Daoy (cell line): ENCODE data around the gene SRPK2. TPM values are rescaled to one million over a fixed set of nuclear protein-coding genes. Genes with fewer than 3 reads are reported as not detected.
"Not testable (repeated sequence)": the region's sequence is repeated elsewhere in the genome, so short reads cannot be mapped to it uniquely, and the experiment has no call there.

ENCODE experiments used
- DNase-seq: peaks from one replicate; pipeline ENCODE4 v3.0.0-alpha.2; 2015; ENCODE audit warnings: low read depth
- total RNA-seq: library from RNA; depleted of rRNA; stranded (reverse); fragments of >200 nt; shearing (Covaris generic); gene quantifications from 2 replicates; pipeline ENCODE4 v1.2.3, GENCODE V29; 2014

SRPK2 gene
- total RNA-seq, 1 experiment from 2014 or later, result 43.6 TPM

DNA sequence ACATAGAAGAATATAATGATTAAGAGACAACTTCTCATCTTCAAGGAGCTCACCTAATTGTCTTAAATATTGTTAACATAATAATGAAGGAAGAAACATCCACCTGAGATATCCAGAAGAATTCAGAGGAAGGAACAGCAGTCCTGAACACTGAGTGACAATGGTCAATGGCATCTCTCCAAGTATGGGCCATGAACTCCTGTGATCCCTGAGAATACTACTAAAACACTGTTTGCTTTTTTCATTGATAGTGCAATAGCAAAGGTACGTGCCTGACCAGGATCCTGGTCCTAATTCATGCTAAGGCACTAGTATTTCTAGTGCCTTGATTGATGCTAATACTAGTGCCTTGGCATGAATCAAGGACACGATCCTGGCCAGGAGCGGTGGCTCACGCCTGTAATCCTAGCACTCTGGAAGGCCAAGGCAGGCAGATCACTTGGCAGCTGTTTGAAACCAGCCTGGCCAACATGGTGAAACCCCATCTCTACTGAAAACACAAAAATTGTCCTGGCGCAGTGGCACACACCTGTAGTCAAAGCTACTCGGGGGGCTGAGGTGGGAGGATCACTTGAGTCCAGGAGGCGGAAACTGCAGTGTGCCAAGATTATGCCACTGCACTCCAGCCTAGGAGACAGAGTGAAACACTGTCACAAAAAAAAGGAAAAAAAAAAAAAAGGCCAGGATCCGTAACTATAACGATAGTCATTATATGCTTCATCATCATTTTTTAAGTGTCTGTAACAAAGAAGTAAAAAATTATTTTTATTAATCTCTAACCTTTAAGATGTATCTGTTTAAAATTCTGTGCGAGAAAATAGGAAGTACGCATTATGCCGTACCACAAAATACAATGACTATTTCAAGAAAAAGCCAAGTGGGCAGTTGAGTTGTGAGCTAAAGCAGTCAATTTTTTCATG is 49.1 kb downstream of the SRPK2 start:
- DNase-seq, result no peak

DNA sequence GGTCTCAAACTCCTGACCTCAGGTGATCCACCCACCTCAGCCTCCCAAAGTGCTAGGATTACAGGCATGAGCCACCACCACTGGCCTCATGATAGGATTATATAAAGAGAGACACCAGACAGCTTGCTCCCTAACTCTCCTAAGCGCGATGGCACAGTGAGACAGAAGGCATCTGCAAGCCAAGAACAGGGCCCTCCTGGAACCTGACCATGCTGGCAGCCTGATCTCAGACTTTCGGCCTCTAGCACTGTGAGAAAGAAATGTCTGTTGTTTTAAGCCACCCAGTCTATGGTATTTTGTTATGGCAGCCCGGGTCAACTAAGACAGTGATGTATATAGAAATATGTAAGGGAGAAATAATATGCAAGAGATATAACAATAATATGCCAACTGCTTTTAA is 51.2 kb downstream of the SRPK2 start:
- DNase-seq, result no peak

DNA sequence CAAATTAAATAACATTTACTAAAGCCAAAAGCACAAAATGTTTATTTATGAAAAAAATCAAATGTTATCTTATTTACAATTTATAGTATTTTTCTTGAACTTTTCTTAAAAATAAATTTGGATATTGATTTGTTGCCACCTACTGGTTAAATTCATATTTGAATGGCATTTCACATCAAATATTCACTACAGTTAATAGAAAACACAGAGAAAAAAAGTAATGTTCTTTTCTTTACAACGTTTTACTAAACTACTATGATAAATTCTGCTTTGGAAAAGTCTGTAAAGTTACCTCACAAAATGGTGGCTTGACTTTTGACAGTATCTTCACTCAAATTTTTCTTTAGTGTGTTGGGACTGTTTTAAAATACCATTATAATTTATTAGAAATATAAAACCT is 52.7 kb downstream of the SRPK2 start:
- no peak for DNase-seq

DNA sequence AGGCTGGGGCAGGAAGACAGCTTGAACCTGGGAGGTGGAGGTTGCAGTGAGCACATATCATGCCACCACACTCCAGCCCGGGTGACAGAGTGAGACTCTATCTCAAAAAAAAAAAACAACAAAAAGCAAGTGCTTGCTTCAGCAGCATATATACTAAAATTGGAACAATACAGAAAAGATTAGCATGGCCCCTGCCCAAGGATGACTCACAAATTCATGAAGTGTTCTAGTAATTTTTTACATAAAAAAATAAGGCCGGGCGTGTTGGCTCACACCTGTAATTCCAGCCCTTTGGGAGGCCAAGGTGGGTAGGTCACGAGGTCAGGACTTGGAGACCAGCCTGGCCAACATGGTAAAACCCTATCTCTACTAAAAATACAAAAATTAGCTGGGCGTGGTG is 56.1 kb downstream of the SRPK2 start:
- not testable (repeated sequence) for DNase-seq

DNA sequence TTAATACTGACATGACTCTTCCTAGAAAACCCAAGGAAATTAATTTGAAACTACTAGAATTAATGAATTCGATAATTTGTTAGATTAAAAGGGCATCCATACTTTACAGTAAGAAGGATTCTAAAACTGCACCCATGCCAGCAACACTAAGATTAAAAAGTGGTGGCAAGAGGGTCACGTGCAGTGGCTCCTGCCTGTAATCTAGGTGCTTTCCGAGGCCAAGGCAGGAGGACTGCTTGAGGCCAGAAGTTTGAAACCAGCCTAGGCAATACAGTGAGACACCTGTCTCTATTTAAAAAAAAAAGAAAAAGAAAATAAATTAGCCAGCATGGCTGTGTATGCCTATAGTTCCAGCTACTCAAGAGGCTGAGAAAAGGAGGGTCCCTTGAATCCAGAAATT is 58.2 kb downstream of the SRPK2 start:
- no peak for DNase-seq

DNA sequence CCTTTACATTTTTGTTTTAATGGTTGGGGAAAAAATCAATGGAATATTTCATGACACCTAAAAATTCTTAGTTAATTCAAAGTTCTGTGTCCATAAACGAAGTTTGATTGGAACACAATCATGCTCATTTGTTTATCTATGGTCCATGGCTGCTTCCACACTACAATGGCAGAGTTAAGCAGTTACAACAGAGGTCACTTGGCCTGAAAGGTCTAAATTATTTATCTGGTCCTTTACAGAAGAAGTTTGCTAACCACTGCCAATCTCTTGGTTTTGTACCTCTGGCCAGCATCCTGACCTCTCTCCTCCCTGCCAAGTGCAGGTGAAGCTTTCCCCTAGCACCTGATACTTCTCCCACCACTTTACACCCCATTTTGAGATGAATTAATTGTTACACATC is 61.5 kb downstream of the SRPK2 start:
- DNase-seq, result no peak

DNA sequence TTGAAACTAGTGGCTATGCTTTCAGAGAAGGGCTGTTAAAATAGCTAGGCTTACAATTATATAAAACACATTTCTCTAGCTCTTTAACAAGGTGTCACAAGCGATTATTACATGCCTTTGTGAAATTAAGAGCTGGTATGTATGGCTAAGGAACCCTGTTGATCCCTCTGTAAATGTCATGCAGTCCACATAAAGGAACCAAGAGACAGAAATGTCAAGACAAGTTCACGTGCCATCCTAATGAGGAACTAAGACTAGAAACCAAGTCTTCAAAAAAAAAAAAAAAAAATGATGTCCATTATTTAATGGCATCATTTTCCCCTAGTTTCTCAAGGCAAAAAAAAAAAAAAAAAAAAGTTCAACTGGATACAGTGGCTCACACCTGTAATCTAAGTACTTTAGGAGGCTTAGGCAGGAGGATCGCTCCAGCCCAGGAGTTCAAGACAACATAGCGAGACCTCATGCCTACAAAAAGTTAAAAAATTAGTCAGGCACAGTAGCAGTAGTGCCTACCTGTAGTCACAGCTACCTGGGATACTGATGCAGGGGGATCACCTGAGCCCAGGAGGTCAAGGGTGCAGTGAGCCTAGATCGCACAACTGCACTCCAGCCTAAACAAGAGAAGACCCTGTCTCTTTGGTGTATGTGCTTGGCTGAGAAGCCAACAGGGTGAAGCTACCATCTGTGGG is 63.4 kb downstream of the SRPK2 start:
- DNase-seq, result no peak

DNA sequence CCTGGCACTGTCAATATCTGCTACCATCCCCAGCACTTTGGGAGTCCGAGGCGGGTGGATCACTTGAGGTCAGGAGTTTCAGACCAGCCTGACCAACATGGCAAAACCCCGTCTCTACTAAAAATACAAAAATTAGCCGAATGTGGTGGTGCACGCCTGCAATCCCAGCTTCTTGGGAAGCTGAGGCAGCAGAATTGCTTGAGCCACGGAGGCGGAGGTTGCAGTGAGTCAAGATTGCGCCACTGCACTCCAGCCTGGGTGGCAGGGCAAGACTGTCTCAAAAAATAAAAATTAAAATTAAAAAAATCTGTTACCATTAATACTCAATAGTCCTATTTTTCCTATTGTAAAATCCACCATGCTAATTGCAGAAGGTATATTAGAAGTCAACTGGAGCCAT is 64.1 kb downstream of the SRPK2 start:
- not testable (repeated sequence) for DNase-seq

DNA sequence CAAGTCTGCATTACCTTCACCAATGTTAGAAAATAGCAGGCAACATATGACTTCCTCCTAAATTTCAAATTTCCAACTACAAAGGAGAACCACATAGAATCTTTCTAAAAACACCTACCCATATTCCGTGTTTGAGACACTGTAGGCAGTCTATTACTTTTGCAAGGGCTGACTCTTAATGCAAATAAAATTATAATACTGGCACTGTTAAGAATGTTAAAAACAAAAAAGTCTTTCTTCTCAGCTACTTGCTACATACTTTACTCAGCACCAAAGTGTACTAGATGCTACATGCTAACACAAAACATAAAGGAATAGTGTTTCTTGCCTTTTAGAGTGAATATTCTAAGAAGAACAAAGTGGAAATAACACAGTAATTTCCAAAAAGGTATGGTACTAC is 65.4 kb downstream of the SRPK2 start:
- no peak for DNase-seq

DNA sequence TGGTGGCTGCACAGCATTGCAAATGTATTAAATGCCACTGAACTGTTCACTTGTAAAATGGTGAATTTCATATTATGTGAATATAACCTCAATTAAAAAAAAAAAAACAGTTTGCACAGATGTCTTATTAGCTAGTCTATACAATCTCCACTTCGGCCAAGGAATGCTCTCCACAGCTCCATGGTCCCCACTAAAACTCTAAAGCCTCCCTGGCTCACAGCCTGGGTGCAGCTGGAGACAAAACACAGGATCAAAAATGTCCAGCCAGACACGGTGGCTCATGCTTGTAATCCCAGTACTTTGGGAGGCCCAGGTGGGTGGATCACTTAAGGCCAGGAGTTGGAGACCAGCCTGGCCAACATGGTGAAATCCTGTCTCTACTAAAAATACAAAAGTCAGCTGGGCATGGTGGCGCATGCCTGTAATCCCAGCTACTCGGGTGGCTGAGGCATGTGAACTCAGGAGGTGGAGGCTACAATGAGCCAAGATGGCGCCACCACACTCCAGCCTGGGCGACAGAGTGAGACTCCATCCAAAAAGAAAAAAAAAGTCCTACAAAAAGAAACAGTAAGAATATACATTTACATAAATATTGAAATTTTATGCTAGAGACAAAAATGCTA is 66.0 kb downstream of the SRPK2 start:
- no peak for DNase-seq

DNA sequence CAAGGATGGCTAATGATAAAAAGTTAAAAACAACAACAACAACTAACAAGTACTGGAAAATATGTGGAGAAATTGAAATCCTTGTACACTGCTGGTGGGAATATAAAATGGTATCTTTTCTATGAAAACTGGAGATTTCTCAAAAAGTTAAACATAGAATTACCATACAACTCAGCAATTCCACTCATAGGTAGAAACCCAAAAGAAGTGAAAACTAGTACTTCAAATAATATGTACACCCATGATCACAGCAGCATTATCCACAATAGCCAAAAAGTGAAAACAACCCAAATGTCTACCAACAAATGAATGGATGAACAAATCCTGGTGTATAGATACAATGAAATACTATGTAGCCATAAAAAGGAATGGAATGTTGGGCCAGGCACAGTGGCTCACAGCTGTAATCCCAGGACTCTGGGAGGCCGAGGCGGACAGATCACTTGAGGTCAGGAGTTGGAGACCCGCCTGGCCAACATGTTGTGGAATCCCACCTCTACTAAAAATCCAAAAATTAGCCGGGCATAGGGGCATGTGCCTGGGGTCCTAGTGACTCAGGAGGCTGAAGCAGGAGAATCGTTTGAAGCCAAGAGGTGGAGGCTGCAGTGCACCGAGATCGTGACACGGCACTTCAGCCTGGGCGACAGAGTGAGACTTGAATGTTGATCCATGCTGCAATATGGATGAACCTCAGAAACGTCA is 66.8 kb downstream of the SRPK2 start:
- DNase-seq, result no peak

DNA sequence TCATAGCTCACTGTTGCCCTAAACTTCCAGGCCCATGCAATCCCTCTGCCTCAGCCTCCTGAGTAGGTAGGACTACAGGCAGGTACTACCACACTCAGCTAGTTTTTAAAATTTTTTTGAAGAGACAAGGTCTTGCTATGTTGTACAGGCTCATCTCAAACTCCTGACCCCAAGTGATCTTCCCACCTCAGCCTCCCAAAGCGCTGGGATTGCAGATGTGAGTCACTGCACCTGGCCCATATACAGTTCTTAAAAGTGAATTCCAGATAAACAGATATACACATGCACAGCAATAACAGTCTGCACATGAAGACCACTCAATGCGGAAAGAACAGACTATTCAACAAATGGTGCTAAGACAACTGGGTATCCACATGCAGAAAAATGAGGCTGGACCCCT is 67.8 kb downstream of the SRPK2 start:
- DNase-seq, result no peak

DNA sequence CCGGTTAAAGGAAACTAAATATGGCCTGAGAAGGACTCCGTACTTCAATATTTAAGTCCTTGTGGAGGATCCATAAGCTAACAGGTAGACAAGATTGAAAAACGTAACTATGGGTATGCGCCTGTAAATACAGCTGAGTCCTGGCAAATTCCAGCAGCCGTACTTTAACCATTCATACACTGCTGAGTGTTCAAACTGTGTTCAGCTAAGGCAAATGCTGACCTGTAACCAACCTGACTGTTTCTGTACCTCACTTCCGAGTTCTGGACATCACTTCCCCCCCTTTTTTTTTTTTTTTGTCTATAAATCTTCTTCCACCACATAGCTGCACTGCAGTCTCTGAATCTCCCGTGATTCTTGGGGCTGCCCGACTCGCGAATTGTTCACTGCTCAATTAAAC is 69.1 kb downstream of the SRPK2 start:
- DNase-seq, result no peak

DNA sequence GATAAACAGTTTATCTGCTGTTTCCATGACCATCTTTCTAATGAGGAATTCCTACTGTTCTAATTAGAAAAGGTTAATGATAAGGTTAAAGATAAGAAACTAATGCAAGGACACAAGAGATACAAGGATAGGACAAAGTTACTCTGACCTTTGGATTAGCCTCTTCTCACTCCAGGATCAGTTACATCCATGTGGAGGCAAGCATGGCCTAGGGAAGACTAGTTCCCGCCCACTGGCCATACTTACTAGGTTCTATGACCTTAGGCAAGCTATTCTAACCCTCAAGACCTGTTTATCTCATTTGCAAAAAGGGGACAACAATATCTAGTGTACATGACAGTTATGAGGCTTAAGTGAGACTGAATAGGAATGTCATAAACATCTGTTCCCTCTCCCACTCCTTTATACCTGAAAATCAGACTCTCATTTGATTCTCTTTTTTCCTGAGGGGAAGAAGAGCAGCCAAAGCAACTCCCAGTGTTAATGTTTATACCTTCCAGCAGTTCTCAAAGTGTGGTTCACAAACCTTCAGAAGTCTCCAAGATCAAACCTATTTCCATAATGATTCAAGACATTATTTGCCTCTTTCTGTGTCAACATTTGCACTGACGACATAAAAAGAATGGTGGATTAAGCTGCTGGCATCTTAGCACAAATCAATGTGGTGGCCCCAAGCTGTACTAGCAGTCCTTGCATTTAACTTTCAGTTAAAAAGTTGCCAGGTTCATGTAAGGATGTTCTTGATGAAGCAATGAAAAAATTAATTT is 72.0 kb downstream of the SRPK2 start:
- no peak for DNase-seq

DNA sequence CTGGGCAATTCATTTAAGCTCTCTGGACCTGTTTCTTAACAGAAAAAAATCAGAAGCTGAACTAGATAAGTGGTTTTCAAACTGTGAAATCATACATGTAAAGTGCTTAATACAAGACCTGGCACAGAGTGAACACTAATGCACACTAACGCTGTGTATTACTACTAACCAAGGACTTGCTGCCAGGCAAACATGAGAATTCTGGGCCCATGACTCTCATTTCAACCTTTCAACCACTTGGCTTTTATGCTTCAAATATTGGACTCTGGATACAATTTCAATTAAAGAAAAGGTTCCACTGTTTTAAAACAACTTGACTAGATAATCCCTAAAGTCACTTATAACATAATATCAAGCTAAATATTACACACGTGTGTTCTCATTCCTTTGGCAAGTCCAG is 73.4 kb downstream of the SRPK2 start:
- no peak for DNase-seq

DNA sequence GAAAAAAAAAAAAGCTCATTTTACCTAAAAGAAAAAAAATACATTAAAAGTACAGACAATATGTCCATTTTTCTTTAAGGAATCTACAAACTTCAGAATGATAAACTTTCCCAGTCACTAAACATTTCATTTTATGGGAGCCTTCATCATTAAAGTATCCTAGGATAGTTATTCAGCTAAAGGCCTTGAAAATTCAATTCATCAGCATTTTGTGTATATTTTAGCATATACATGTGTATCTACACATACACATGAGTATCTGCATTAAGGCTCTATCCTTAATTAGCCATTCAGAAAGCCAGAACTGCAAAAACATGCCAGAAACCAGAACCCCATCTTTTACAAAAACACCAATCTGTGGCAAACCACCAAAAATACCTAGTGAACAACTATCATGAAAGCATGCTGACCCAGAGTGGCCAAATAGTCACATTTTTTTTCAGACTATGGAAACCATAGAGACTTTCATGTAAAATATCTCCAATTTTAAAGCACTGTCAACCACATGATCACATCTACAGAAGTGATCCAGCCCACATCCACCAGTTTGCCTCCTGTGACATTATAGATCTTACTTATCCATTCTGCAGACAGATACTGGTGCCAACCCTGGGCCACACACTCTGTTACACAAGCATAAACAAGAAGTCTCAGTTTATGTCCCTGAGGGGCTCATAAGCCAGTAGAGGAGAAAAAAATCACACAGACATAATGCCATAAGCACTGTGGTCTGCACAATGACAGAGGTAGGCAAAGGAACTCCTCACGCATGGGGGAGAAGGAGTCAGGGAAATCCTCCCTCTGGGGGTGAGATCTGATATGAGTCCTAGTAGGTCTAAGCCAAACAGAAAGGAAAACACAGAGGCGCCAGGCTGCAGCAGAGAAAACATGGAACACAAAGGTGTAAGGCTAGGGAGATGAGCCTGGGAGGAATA is 79.2 kb downstream of the SRPK2 start:
- peak; percentile 42 for DNase-seq

DNA sequence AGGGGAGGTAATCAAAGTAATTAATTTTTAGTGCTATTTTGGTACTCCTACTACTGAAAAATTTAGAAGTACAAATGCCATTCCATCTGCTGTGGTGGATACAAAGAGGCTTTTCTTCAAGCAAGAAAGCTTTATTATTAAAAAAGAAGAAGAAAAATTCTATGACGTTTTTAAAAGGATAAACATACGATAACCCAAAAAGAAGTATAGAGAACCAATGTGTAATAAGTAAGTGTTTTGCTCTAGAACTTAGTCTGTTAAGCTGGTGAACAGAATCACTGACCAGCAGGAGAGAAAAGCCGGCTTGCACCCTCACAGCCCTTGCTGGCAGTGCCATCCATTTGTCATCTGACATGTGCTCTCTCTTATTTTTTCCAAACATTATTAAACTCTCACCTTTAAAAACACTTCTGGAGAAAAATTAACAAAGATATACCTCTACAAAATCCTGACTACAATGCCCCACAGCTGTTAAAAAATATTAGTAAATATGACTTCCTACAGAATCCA is 81.5 kb downstream of the SRPK2 start:
- no peak for DNase-seq

DNA sequence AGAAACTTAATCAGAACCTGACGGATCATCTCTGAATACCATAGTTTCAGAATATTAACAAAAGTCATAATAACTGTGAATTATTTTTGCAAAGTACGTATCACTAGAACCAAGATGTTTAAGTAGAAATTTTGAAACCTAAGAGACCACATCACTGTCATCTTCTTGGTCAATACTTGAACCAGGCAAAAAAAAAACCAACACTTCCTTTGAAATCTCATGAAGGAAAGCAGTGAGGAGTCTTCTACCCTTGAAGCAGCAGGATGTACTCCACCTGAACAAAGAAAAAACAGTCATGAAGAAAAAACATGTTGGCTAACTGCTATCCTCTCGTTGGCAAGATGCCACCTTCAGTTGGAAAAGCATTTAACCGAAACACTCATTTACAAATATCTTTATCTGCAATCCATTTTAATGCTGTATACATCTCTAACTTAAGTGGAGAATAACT is 82.4 kb downstream of the SRPK2 start:
- peak; percentile 12 for DNase-seq

DNA sequence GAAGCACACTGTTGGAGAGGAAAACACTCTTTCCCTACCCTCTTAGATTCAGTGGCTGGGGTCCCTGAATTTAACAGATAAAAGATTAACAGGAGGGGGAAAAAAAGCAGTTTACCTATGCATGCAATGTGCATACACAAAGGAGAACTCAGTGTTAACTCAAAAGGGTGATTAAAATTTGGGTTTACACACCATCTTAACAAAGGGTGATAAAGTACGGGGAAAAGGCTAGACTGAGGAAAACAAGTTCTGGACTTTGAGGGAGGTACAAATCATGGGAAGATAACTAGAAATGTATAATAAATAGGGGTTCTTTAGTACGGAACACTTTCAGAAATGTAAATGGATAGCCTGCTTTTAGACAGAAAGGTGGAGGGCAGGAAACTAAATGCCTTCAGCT is 83.1 kb downstream of the SRPK2 start:
- no peak for DNase-seq
